H9 (cell line): ENCODE results near the gene CCDC57. TPM values are rescaled to one million over a fixed set of nuclear protein-coding genes. Genes with fewer than 3 reads are reported as not detected.

Experiments
- DNase-seq: peaks from one replicate; pipeline ENCODE4 v3.0.0-alpha.2; 2017
- H2AFZ ChIP-seq: one replicate; pipeline ENCODE4 v1.6.1; 2013; ENCODE audit warnings: mild to moderate bottlenecking, low read length, control low read depth, moderate library complexity
- H2AK5ac ChIP-seq: 2 replicates; pipeline ENCODE4 v1.6.1; 2013; ENCODE audit warnings: low read length, control low read depth, mixed read lengths; ENCODE audit not compliant: insufficient read length
- H2BK120ac ChIP-seq: one replicate; pipeline ENCODE4 v1.6.1; 2013; ENCODE audit warnings: low read depth, mild to moderate bottlenecking, low read length, control low read depth, inconsistent platforms; ENCODE audit not compliant: poor library complexity, severe bottlenecking
- H2BK12ac ChIP-seq: 2 replicates; pipeline ENCODE4 v1.6.1; 2013; ENCODE audit warnings: low read length, control low read depth, mixed read lengths, low read depth; ENCODE audit not compliant: insufficient read length
- H2BK15ac ChIP-seq: 2 replicates; pipeline ENCODE4 v1.6.1; 2013; ENCODE audit warnings: low read depth, low read length, control low read depth
- H2BK20ac ChIP-seq: one replicate; pipeline ENCODE4 v1.6.1; 2013; ENCODE audit warnings: low read depth, mild to moderate bottlenecking, low read length, control low read depth, inconsistent platforms; ENCODE audit not compliant: poor library complexity, severe bottlenecking
- H2BK5ac ChIP-seq: 2 replicates; pipeline ENCODE4 v1.6.1; 2013; ENCODE audit warnings: low read length, control low read depth, mixed read lengths; ENCODE audit not compliant: insufficient read length
- H3K14ac ChIP-seq: 2 replicates; pipeline ENCODE4 v1.6.1; 2013; ENCODE audit warnings: low read length, control low read depth; ENCODE audit not compliant: insufficient read depth
- H3K18ac ChIP-seq: 2 replicates; pipeline ENCODE4 v1.6.1; 2013; ENCODE audit warnings: low read depth, mild to moderate bottlenecking, mixed read lengths, low read length, control low read depth; ENCODE audit not compliant: insufficient read length
- H3K23ac ChIP-seq: 2 replicates; pipeline ENCODE4 v1.6.1; 2013; ENCODE audit warnings: low read length, control low read depth, mixed read lengths, low read depth; ENCODE audit not compliant: insufficient read length
- H3K23me2 ChIP-seq: 2 replicates; pipeline ENCODE4 v1.6.1; 2013; ENCODE audit warnings: low read depth, mild to moderate bottlenecking, mixed read lengths, low read length, control low read depth; ENCODE audit not compliant: insufficient read length, poor library complexity, severe bottlenecking
- H3K27ac ChIP-seq: 2 replicates; pipeline ENCODE4 v1.5.1; 2013; ENCODE audit warnings: low read length, control low read depth, mixed read lengths, low read depth; ENCODE audit not compliant: insufficient read length
- H3K27me3 ChIP-seq: 2 replicates; pipeline ENCODE4 v1.6.1; 2013; ENCODE audit warnings: low read length, control low read depth, inconsistent platforms; ENCODE audit not compliant: insufficient read depth
- H3K4ac ChIP-seq: 2 replicates; pipeline ENCODE4 v1.6.1; 2013; ENCODE audit warnings: low read depth, mild to moderate bottlenecking, control low read depth, inconsistent platforms, low read length, moderate library complexity
- H3K4me1 ChIP-seq: 2 replicates; pipeline ENCODE4 v1.6.1; 2013; ENCODE audit warnings: low read length, control low read depth, inconsistent platforms; ENCODE audit not compliant: insufficient read depth
- H3K4me2 ChIP-seq: 2 replicates; pipeline ENCODE4 v1.6.1; 2013; ENCODE audit warnings: low read length, control low read depth, mixed read lengths; ENCODE audit not compliant: insufficient read length, insufficient read depth
- H3K56ac ChIP-seq: 2 replicates; pipeline ENCODE4 v1.6.1; 2013; ENCODE audit warnings: low read depth, mild to moderate bottlenecking, mixed read lengths, low read length, control low read depth; ENCODE audit not compliant: insufficient read length
- H3K79me1 ChIP-seq: 2 replicates; pipeline ENCODE4 v1.6.1; 2013; ENCODE audit warnings: low read depth, mild to moderate bottlenecking, moderate library complexity, low read length, control low read depth, inconsistent platforms; ENCODE audit not compliant: insufficient read depth, poor library complexity, severe bottlenecking
- H3K79me2 ChIP-seq: 2 replicates; pipeline ENCODE4 v1.6.1; 2013; ENCODE audit warnings: low read length, control low read depth, inconsistent platforms; ENCODE audit not compliant: insufficient read depth
- H3K9ac ChIP-seq: 2 replicates; pipeline ENCODE4 v1.6.1; 2013; ENCODE audit warnings: low read length, control low read depth, mixed read lengths; ENCODE audit not compliant: insufficient read length; ENCODE audit errors: extremely low read depth
- H3K9me3 ChIP-seq: one replicate; pipeline ENCODE4 v1.6.1; 2013; ENCODE audit warnings: low read depth, low read length, inconsistent platforms; ENCODE audit not compliant: control insufficient read depth
- H3T11ph ChIP-seq: one replicate; pipeline ENCODE4 v1.6.1; 2013; ENCODE audit warnings: mild to moderate bottlenecking, low read length, control low read depth, inconsistent platforms
- H4K20me1 ChIP-seq: one replicate; pipeline ENCODE4 v1.6.1; 2013; ENCODE audit not compliant: control insufficient read depth, insufficient read length, insufficient read depth
- H4K5ac ChIP-seq: 2 replicates; pipeline ENCODE4 v1.6.1; 2013; ENCODE audit warnings: low read depth, mild to moderate bottlenecking, mixed read lengths, low read length, control low read depth; ENCODE audit not compliant: insufficient read length
- H4K8ac ChIP-seq: replicated peaks from 2 replicates; pipeline ENCODE4 v1.6.1; 2013; ENCODE audit warnings: low read length, control low read depth, mixed read lengths, low read depth; ENCODE audit not compliant: insufficient read length
- H4K91ac ChIP-seq: 2 replicates; pipeline ENCODE4 v1.6.1; 2013; ENCODE audit warnings: low read depth, mild to moderate bottlenecking, moderate library complexity, mixed read lengths, low read length, control low read depth; ENCODE audit not compliant: insufficient read length
- H3K27ac Mint-ChIP-seq, 3 experiments: 2 replicates in 2 of 3; 3 replicates in 1 of 3; pipeline ENCODE4 v1.8.0; 2020 to 2021; ENCODE audit warnings: mixed read lengths in 3 of 3, mild to moderate bottlenecking in 1 of 3, moderate library complexity in 1 of 3
- H3K27me3 Mint-ChIP-seq: 2 replicates; pipeline ENCODE4 v1.8.0; 2021; ENCODE audit warnings: low read depth, mild to moderate bottlenecking, moderate library complexity, mixed read lengths
- H3K36me3 Mint-ChIP-seq, 3 experiments: 2 replicates in 2 of 3; 3 replicates in 1 of 3; pipeline ENCODE4 v1.8.0; 2020 to 2021; ENCODE audit warnings: low read depth in 3 of 3, mixed read lengths in 3 of 3; ENCODE audit not compliant: insufficient read depth in 1 of 3
- H3K4me1 Mint-ChIP-seq, 2 experiments: 2 replicates each; pipeline ENCODE4 v1.8.0; 2020; ENCODE audit warnings: mixed read lengths in 2 of 2
- H3K4me3 Mint-ChIP-seq, 2 experiments: 2 replicates in 1 of 2; 3 replicates in 1 of 2; pipeline ENCODE4 v1.8.0; 2020 to 2021; ENCODE audit warnings: mild to moderate bottlenecking in 2 of 2, mixed read lengths in 2 of 2, moderate library complexity in 1 of 2
- H3K9me3 Mint-ChIP-seq, 2 experiments: 2 replicates in 1 of 2; 3 replicates in 1 of 2; pipeline ENCODE4 v1.8.0; 2020; ENCODE audit warnings: mild to moderate bottlenecking in 2 of 2, mixed read lengths in 2 of 2, moderate library complexity in 1 of 2
- WGBS: extraction: QIAGEN DNeasy Blood & Tissue Kit; methylation state at CpG from one replicate; pipeline ENCODE4 v1.1.7; 2013; ENCODE audit warnings: missing lambda C conversion rate, low lambda C conversion rate, mixed read lengths; ENCODE audit not compliant: insufficient read length; ENCODE audit errors: extremely low coverage; 5-methylcytosine and 5-hydroxymethylcytosine counted together
- total RNA-seq: library from RNA; stranded (reverse); gene quantifications from 2 replicates; pipeline ENCODE4 v1.2.1, GENCODE V29; 2021
- TF ChIP-seq, protein P1 (sequence below): fragments of 200-600 bp; sonication (generic); conservative IDR thresholded peaks from 3 replicates; pipeline ENCODE4 v1.8.0; 2021; ENCODE audit warnings: antibody characterized with exemption, mild to moderate bottlenecking

The CCDC57 gene
- total RNA-seq, 1 experiment from 2014 or later = 11.0 TPM

DNA sequence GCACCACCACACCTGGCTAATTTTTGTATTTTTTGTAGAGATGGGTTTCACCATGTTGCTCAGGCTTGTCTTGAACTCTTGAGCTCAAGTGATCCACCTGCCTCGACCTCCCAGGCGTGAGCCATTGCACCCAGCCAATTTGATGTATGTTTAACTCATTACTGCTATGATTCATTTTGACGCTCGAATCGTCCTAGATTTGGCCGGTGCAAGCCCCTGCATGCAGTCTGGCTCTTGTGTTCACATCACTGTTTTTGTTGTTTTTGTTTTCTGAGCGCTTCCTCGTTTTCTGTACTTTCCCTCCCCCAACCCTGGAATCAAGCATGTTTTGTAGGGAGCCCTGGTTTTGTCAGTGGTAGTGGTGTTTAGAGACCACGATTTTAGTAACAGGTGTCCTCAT, 139.2 kb downstream of the CCDC57 start:
- H3K27me3 ChIP-seq = no peaks in the 10 kb centered on the region
- peaks cover 2 to 5% (median 3%) of the 10 kb centered on the region in 3 experiments; a peak in 6 of 7 replicates for H3K36me3 Mint-ChIP-seq
- no peak overlapping the region for H2AK5ac ChIP-seq
- H3K56ac ChIP-seq = no peak overlapping the region
- H3K9me3 ChIP-seq = no peaks in the 10 kb centered on the region
- H3K4me1 Mint-ChIP-seq = no peaks in the 10 kb centered on the region; a peak in 2 of 4 replicates
- no peak overlapping the region for H3K27ac Mint-ChIP-seq
- no peak overlapping the region for H3K4me2 ChIP-seq
- H2BK15ac ChIP-seq = no peak overlapping the region
- peaks cover 40% of the 10 kb centered on the region for H3K27me3 Mint-ChIP-seq
- TF ChIP-seq, protein P1, sequence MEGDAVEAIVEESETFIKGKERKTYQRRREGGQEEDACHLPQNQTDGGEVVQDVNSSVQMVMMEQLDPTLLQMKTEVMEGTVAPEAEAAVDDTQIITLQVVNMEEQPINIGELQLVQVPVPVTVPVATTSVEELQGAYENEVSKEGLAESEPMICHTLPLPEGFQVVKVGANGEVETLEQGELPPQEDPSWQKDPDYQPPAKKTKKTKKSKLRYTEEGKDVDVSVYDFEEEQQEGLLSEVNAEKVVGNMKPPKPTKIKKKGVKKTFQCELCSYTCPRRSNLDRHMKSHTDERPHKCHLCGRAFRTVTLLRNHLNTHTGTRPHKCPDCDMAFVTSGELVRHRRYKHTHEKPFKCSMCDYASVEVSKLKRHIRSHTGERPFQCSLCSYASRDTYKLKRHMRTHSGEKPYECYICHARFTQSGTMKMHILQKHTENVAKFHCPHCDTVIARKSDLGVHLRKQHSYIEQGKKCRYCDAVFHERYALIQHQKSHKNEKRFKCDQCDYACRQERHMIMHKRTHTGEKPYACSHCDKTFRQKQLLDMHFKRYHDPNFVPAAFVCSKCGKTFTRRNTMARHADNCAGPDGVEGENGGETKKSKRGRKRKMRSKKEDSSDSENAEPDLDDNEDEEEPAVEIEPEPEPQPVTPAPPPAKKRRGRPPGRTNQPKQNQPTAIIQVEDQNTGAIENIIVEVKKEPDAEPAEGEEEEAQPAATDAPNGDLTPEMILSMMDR = no peak
- no peak overlapping the region for H3K14ac ChIP-seq
- no CpG with 5 or more reads among the region's 9 CpGs for WGBS
- no peak overlapping the region for H2BK12ac ChIP-seq
- H3K23me2 ChIP-seq = no peaks in the 10 kb centered on the region
- H4K20me1 ChIP-seq = no peaks in the 10 kb centered on the region
- H2BK5ac ChIP-seq = no peak overlapping the region
- no peaks in the 10 kb centered on the region for H3K9me3 Mint-ChIP-seq
- H4K91ac ChIP-seq = no peak overlapping the region
- no peaks in the 10 kb centered on the region for H3K79me1 ChIP-seq
- H3K4me1 ChIP-seq = no peaks in the 10 kb centered on the region
- H4K8ac ChIP-seq = no peak overlapping the region
- no peak overlapping the region for H3K4ac ChIP-seq
- H2BK120ac ChIP-seq = no peak overlapping the region
- H3T11ph ChIP-seq = no peak overlapping the region
- H3K18ac ChIP-seq = no peak overlapping the region
- H2BK20ac ChIP-seq = no peak overlapping the region
- no peak overlapping the region for H3K4me3 Mint-ChIP-seq
- H4K5ac ChIP-seq = no peak overlapping the region
- no peak overlapping the region for H3K23ac ChIP-seq
- H2AFZ ChIP-seq = no peak overlapping the region
- H3K79me2 ChIP-seq = no peaks in the 10 kb centered on the region
- H3K9ac ChIP-seq = no peak overlapping the region
- H3K27ac ChIP-seq = no peak overlapping the region
- no peak for DNase-seq
